HL-60 (cell line): Measurements from ENCODE around the gene MEF2C.

Source experiments
- DNase-seq, 2 experiments: peaks; one replicate each; pipeline ENCODE4 v3.0.0-alpha.2; 2010 to 2020; ENCODE audit warnings: low read depth in 1 of 2, low spot score in 1 of 2
- H3K27ac ChIP-seq: fragments of 250-450 bp; sonication (Bioruptor Pico); replicated peaks from 2 replicates; pipeline ENCODE4 v1.5.1; 2020; ENCODE audit warnings: mild to moderate bottlenecking, moderate library complexity
- H3K27me3 ChIP-seq: fragments of 250-450 bp; sonication (Bioruptor Pico); 2 replicates; pipeline ENCODE4 v1.5.1; 2021; ENCODE audit warnings: mild to moderate bottlenecking, moderate library complexity; ENCODE audit not compliant: insufficient read depth, poor library complexity, severe bottlenecking
- H3K4me3 ChIP-seq: replicated peaks from 2 replicates; pipeline ENCODE4 v1.5.1; 2011; ENCODE audit warnings: mild to moderate bottlenecking, control low read depth, low read length; ENCODE audit not compliant: insufficient read depth
- GABPA ChIP-seq: IDR thresholded peaks from 2 replicates; pipeline ENCODE4 v1.6.1; 2012; ENCODE audit warnings: low read depth
- POLR2AphosphoS5 ChIP-seq: IDR thresholded peaks from 2 replicates; pipeline ENCODE4 v1.6.1; 2012; ENCODE audit warnings: low read depth
- SPI1 ChIP-seq: IDR thresholded peaks from 2 replicates; pipeline ENCODE4 v1.6.1; 2012; ENCODE audit warnings: low read depth, mild to moderate bottlenecking, borderline replicate concordance
- TF ChIP-seq, protein P1 (sequence below): IDR thresholded peaks from 2 replicates; pipeline ENCODE4 v1.6.1; 2012; ENCODE audit warnings: low read depth; ENCODE audit not compliant: insufficient replicate concordance
- TF ChIP-seq, protein P2 (sequence below): IDR thresholded peaks from one replicate; pipeline ENCODE4 v1.5.1; 2011; ENCODE audit warnings: low read length, control low read depth, inconsistent platforms; ENCODE audit not compliant: insufficient read depth

MEF2C gene

DNA sequence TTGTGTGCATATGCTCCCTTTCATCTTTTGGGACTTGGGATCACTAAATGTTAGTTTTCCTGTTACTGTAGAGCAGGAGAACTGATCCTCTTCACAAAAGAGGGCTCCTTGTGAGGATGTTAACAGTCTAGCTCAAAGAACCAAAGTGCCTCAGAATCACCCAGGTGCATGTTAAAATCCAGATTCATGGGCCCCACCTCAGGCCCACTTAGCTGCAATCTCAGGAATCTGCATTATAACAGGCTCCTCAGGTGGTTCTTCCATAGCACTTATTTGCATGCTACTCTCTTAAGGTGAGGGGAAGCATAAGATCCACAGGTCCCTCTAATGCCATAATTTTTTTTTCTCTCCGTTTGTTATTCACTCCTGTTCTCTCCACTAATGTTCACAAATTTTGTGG, 14.8 kb upstream of the MEF2C start:
- H3K27me3 ChIP-seq, result no peaks in the 10 kb centered on the region
- H3K27ac ChIP-seq, result no peak overlapping the region
- TF ChIP-seq, protein P1, sequence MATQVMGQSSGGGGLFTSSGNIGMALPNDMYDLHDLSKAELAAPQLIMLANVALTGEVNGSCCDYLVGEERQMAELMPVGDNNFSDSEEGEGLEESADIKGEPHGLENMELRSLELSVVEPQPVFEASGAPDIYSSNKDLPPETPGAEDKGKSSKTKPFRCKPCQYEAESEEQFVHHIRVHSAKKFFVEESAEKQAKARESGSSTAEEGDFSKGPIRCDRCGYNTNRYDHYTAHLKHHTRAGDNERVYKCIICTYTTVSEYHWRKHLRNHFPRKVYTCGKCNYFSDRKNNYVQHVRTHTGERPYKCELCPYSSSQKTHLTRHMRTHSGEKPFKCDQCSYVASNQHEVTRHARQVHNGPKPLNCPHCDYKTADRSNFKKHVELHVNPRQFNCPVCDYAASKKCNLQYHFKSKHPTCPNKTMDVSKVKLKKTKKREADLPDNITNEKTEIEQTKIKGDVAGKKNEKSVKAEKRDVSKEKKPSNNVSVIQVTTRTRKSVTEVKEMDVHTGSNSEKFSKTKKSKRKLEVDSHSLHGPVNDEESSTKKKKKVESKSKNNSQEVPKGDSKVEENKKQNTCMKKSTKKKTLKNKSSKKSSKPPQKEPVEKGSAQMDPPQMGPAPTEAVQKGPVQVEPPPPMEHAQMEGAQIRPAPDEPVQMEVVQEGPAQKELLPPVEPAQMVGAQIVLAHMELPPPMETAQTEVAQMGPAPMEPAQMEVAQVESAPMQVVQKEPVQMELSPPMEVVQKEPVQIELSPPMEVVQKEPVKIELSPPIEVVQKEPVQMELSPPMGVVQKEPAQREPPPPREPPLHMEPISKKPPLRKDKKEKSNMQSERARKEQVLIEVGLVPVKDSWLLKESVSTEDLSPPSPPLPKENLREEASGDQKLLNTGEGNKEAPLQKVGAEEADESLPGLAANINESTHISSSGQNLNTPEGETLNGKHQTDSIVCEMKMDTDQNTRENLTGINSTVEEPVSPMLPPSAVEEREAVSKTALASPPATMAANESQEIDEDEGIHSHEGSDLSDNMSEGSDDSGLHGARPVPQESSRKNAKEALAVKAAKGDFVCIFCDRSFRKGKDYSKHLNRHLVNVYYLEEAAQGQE, result no peak
- TF ChIP-seq GABPA (no peak), POLR2AphosphoS5 (no peak), SPI1 (no peak)
- TF ChIP-seq, protein P2, sequence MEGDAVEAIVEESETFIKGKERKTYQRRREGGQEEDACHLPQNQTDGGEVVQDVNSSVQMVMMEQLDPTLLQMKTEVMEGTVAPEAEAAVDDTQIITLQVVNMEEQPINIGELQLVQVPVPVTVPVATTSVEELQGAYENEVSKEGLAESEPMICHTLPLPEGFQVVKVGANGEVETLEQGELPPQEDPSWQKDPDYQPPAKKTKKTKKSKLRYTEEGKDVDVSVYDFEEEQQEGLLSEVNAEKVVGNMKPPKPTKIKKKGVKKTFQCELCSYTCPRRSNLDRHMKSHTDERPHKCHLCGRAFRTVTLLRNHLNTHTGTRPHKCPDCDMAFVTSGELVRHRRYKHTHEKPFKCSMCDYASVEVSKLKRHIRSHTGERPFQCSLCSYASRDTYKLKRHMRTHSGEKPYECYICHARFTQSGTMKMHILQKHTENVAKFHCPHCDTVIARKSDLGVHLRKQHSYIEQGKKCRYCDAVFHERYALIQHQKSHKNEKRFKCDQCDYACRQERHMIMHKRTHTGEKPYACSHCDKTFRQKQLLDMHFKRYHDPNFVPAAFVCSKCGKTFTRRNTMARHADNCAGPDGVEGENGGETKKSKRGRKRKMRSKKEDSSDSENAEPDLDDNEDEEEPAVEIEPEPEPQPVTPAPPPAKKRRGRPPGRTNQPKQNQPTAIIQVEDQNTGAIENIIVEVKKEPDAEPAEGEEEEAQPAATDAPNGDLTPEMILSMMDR, result no peak
- no peak for DNase-seq
- no peak overlapping the region for H3K4me3 ChIP-seq

DNA sequence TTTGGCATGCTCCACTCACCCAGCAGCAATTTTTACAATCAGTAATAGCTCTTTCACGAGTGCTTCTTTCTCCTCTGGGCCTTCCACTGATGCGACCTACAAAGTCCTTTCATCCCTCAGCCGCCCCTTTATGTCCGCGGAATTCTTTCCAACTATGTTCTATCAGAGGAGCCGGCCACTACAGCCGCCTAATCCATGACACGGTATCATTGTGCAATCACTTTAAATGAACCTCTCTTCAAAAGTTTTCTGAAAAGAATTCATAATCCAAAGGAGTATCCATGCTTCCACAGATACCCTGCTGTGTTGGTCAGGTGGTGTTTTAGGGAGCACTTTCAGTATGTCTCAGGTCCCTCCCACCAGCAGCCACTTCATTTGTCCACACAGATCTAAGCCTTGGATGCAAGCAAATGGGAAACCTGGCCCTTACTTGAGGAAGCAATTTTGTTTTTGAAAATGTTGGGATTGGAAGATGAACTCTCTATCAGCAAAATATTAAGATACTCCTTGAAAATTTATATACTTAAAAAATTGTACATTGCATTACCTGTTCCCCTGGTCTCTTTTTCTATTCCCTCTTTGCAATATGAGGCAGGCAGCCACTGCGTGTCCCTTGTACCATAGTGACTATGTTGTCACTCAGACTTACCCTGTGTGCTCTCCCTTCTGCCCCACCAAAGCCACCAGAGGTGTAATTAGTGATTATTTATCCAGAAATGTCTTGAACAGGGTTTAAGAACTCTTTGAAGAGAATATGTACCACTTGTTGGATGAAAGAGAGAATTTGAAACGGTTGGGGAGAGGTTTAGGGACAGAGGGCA, 12.9 kb upstream of the MEF2C start:
- DNase-seq, result no peak
- no peak for TF ChIP-seq SPI1
- TF ChIP-seq, protein P1, result no peak
- TF ChIP-seq, protein P2, result no peak
- TF ChIP-seq GABPA, result no peak
- no peak for TF ChIP-seq POLR2AphosphoS5
- H3K27me3 ChIP-seq, result no peaks in the 10 kb centered on the region

DNA sequence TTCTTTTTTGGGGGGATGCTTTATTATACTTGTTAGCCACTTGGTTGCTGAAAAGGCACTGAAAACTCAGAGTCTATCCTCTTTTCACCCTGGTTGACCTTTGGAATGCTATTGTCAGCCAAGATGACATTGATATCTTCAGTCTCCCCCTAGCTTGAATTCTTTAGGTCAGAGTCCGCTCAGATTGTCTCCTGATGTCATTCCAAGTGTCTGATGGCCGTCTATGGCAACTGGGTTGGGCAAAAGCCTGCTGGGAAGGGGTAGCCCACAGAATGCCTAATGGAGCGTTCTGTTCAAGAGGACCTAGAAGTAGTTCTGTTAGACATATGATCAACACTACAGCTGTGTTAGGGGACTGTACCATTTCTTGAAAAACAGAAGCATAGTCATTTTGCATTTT, 9.7 kb upstream of the MEF2C start:
- DNase-seq, result no peak
- TF ChIP-seq SPI1, result no peak
- TF ChIP-seq, protein P2, result no peak
- TF ChIP-seq, protein P1, result no peak
- no peak for TF ChIP-seq POLR2AphosphoS5
- TF ChIP-seq GABPA, result no peak
- no peaks in the 10 kb centered on the region for H3K27me3 ChIP-seq

More for the DNA sequence above, 12.9 kb upstream of the MEF2C start:
- H3K4me3 ChIP-seq, result no peak overlapping the region
- H3K27ac ChIP-seq, result no peak overlapping the region

More for the DNA sequence above, 9.7 kb upstream of the MEF2C start:
- H3K27ac ChIP-seq, result no peak overlapping the region
- no peak overlapping the region for H3K4me3 ChIP-seq
